SK-N-SH (cell line): ENCODE measurements around the gene PCDH18.

Source experiments
- GABPA ChIP-seq: IDR thresholded peaks from 2 replicates; pipeline ENCODE4 v1.4.0; 2012; ENCODE audit warnings: low read depth, mild to moderate bottlenecking
- MXI1 ChIP-seq: IDR thresholded peaks from 2 replicates; pipeline ENCODE4 v1.6.1; 2012; ENCODE audit warnings: mild to moderate bottlenecking, low read depth, low read length, improper control_type of control experiment
- NRF1 ChIP-seq: IDR thresholded peaks from 2 replicates; pipeline ENCODE4 v1.6.1; 2012; ENCODE audit warnings: low read depth, mild to moderate bottlenecking, low read length
- POLR2AphosphoS5 ChIP-seq: IDR thresholded peaks from 2 replicates; pipeline ENCODE4 v1.6.1; 2012; ENCODE audit warnings: low read depth, low read length
- SMC3 ChIP-seq: IDR thresholded peaks from 2 replicates; pipeline ENCODE4 v1.6.1; 2012; ENCODE audit warnings: low read depth, low read length, improper control_type of control experiment
- TAF1 ChIP-seq: IDR thresholded peaks from 2 replicates; pipeline ENCODE4 v1.6.1; 2012; ENCODE audit warnings: low read depth, mild to moderate bottlenecking, low read length, moderate library complexity, borderline replicate concordance
- TF ChIP-seq, protein P1 (sequence below): fragments of 150-350 bp; IDR thresholded peaks from 2 replicates; pipeline ENCODE4 v1.6.1; 2017; ENCODE audit warnings: antibody characterized with exemption, low read length, low read depth, borderline replicate concordance
- TF ChIP-seq, protein P2 (sequence below): fragments of 150-350 bp; IDR thresholded peaks from 2 replicates; pipeline ENCODE4 v1.6.1; 2016; ENCODE audit warnings: mild to moderate bottlenecking, low read depth, low read length
- TF ChIP-seq, protein P3 (sequence below): fragments of 200-600 bp; sonication (generic); IDR thresholded peaks from 2 replicates; pipeline ENCODE4 v1.6.1; 2017; ENCODE audit warnings: antibody characterized with exemption, mild to moderate bottlenecking, moderate library complexity

DNA sequence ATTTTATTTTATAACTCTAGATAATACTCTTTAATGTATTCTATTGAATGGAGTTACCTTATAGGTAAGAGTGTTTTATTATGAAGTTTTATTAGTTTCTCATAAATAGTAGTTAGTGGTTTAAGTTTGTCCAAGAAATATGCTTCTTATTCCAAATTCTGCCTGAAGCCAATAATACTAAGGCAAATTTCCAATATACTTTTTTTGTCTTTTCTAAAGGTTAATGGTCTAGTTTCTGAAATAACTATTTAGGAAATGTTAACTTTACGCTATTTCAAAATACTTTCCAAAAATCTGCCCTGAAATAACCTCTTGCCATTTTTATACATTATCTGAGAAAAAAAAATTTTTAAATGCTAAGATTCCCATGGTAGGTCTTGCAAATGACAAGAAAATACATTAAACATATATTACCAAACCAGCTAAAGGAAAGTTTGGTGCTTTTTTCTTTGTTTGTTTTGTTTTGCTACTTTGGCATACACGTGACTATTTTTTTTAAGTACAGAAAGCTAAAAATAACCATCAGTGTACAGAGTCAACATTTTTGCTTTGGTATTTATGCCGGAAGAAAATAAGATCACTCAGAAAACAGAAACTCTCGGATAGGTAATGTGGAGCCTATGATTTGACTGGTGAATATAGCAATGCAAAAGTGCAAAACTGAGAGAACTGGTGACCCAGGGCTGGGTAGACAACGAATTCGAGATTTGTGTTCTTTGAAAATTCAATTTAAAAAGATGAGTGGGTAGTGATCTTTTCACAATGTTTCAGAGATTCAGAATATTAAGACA lies 29.8 kb downstream of the PCDH18 start:
- TF ChIP-seq SMC3: no peak
- no peak for TF ChIP-seq NRF1
- TF ChIP-seq, protein P1, sequence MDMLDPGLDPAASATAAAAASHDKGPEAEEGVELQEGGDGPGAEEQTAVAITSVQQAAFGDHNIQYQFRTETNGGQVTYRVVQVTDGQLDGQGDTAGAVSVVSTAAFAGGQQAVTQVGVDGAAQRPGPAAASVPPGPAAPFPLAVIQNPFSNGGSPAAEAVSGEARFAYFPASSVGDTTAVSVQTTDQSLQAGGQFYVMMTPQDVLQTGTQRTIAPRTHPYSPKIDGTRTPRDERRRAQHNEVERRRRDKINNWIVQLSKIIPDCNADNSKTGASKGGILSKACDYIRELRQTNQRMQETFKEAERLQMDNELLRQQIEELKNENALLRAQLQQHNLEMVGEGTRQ: no peak
- TF ChIP-seq, protein P2, sequence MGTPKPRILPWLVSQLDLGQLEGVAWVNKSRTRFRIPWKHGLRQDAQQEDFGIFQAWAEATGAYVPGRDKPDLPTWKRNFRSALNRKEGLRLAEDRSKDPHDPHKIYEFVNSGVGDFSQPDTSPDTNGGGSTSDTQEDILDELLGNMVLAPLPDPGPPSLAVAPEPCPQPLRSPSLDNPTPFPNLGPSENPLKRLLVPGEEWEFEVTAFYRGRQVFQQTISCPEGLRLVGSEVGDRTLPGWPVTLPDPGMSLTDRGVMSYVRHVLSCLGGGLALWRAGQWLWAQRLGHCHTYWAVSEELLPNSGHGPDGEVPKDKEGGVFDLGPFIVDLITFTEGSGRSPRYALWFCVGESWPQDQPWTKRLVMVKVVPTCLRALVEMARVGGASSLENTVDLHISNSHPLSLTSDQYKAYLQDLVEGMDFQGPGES: no peak
- TF ChIP-seq, protein P3, sequence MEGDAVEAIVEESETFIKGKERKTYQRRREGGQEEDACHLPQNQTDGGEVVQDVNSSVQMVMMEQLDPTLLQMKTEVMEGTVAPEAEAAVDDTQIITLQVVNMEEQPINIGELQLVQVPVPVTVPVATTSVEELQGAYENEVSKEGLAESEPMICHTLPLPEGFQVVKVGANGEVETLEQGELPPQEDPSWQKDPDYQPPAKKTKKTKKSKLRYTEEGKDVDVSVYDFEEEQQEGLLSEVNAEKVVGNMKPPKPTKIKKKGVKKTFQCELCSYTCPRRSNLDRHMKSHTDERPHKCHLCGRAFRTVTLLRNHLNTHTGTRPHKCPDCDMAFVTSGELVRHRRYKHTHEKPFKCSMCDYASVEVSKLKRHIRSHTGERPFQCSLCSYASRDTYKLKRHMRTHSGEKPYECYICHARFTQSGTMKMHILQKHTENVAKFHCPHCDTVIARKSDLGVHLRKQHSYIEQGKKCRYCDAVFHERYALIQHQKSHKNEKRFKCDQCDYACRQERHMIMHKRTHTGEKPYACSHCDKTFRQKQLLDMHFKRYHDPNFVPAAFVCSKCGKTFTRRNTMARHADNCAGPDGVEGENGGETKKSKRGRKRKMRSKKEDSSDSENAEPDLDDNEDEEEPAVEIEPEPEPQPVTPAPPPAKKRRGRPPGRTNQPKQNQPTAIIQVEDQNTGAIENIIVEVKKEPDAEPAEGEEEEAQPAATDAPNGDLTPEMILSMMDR: no peak
- no peak for TF ChIP-seq GABPA
- TF ChIP-seq POLR2AphosphoS5: no peak
- TF ChIP-seq MXI1: no peak
- TF ChIP-seq TAF1: no peak
